ENCODE measurements around the gene GPBP1L1.

DNA sequence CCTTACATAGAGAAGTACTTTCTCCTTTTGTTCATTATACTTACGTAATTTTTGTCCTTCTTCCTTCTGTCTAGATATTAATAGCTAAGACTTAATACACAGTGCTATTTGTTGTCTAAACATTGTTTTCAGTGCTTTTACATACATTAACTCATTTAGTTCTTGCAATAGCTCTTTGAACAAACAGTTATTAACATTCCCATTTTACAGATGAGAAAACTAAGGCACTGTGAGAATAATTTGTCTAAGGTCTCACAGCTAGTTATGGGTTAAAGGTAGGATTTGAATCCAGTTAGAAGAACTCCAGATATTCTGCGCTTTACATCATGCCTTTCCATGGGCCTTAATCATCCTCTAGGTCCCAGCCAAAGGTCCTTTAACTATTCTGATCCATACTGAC is 82.1 kb downstream of the GPBP1L1 start:
- no peak for TF ChIP-seq POLR2AphosphoS5 (IDR thresholded peaks at IDR 0.05; ENCODE audit: low read depth)
- TF ChIP-seq GABPA (IDR thresholded peaks at IDR 0.05; ENCODE audit: low read depth): no peak
- TF ChIP-seq, protein P1, sequence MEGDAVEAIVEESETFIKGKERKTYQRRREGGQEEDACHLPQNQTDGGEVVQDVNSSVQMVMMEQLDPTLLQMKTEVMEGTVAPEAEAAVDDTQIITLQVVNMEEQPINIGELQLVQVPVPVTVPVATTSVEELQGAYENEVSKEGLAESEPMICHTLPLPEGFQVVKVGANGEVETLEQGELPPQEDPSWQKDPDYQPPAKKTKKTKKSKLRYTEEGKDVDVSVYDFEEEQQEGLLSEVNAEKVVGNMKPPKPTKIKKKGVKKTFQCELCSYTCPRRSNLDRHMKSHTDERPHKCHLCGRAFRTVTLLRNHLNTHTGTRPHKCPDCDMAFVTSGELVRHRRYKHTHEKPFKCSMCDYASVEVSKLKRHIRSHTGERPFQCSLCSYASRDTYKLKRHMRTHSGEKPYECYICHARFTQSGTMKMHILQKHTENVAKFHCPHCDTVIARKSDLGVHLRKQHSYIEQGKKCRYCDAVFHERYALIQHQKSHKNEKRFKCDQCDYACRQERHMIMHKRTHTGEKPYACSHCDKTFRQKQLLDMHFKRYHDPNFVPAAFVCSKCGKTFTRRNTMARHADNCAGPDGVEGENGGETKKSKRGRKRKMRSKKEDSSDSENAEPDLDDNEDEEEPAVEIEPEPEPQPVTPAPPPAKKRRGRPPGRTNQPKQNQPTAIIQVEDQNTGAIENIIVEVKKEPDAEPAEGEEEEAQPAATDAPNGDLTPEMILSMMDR (IDR thresholded peaks at IDR 0.05; ENCODE audit: insufficient read depth, low read length): no peak
- TF ChIP-seq, protein P2, sequence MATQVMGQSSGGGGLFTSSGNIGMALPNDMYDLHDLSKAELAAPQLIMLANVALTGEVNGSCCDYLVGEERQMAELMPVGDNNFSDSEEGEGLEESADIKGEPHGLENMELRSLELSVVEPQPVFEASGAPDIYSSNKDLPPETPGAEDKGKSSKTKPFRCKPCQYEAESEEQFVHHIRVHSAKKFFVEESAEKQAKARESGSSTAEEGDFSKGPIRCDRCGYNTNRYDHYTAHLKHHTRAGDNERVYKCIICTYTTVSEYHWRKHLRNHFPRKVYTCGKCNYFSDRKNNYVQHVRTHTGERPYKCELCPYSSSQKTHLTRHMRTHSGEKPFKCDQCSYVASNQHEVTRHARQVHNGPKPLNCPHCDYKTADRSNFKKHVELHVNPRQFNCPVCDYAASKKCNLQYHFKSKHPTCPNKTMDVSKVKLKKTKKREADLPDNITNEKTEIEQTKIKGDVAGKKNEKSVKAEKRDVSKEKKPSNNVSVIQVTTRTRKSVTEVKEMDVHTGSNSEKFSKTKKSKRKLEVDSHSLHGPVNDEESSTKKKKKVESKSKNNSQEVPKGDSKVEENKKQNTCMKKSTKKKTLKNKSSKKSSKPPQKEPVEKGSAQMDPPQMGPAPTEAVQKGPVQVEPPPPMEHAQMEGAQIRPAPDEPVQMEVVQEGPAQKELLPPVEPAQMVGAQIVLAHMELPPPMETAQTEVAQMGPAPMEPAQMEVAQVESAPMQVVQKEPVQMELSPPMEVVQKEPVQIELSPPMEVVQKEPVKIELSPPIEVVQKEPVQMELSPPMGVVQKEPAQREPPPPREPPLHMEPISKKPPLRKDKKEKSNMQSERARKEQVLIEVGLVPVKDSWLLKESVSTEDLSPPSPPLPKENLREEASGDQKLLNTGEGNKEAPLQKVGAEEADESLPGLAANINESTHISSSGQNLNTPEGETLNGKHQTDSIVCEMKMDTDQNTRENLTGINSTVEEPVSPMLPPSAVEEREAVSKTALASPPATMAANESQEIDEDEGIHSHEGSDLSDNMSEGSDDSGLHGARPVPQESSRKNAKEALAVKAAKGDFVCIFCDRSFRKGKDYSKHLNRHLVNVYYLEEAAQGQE (IDR thresholded peaks at IDR 0.05; ENCODE audit: insufficient replicate concordance, low read depth): no peak
- TF ChIP-seq SPI1 (IDR thresholded peaks at IDR 0.05; ENCODE audit: borderline replicate concordance, low read depth): no peak

All from HL-60 (cell line).